ENCODE data around the gene DOK6.
"Not testable (repeated sequence)": the region's sequence is repeated elsewhere in the genome, so short reads cannot be mapped to it uniquely, and the experiment has no call there.

The DOK6 gene

GRCh38 chr18:69400253-69400975, at the start of gene DOK6:
TSS of gene DOK6 (plus strand) at chr18:69400888.
- DNase-seq: peak; percentile 95

GRCh38 chr18:69353023-69353422, 47.7 kb upstream of the DOK6 start:
- no peak for DNase-seq

- no peak for DNase-seq
Observed at GRCh38 chr18:69357590-69357989, 43.1 kb upstream of the DOK6 start.

GRCh38 chr18:69358212-69358895, 42.3 kb upstream of the DOK6 start:
- no peak for DNase-seq

- DNase-seq: not testable (repeated sequence)
Observed at GRCh38 chr18:69359768-69360167, 40.9 kb upstream of the DOK6 start.

- DNase-seq: no peak
Observed at GRCh38 chr18:69364930-69365329, 35.8 kb upstream of the DOK6 start.

- DNase-seq: no peak
Observed at GRCh38 chr18:69365658-69366057, 35.0 kb upstream of the DOK6 start.

GRCh38 chr18:69367104-69367503, 33.6 kb upstream of the DOK6 start:
- no peak for DNase-seq

- no peak for DNase-seq
Observed at GRCh38 chr18:69371729-69372128, 29.0 kb upstream of the DOK6 start.

GRCh38 chr18:69380324-69380723, 20.4 kb upstream of the DOK6 start:
- no peak for DNase-seq

- DNase-seq: no peak
Observed at GRCh38 chr18:69383186-69383585, 17.5 kb upstream of the DOK6 start.

GRCh38 chr18:69387186-69387585, 13.5 kb upstream of the DOK6 start:
- peak; percentile 78 for DNase-seq

- no peak for DNase-seq
Observed at GRCh38 chr18:69388222-69388621, 12.5 kb upstream of the DOK6 start.

- no peak for DNase-seq
Observed at GRCh38 chr18:69397096-69397495, 3.6 kb upstream of the DOK6 start.

GRCh38 chr18:69399253-69399652, 1.4 kb upstream of the DOK6 start:
- peak; percentile 81 for DNase-seq

GRCh38 chr18:69400976-69401225, 213 bp downstream of the DOK6 start:
- no peak for DNase-seq

GRCh38 chr18:69401226-69401971, 711 bp downstream of the DOK6 start:
- DNase-seq: peak; percentile 63

- DNase-seq: peak; percentile 84
Observed at GRCh38 chr18:69401972-69402532, 1.4 kb downstream of the DOK6 start.

- peak; percentile 81 for DNase-seq
Observed at GRCh38 chr18:69402533-69402989, 1.9 kb downstream of the DOK6 start.

- DNase-seq: peak; percentile 84
Observed at GRCh38 chr18:69408522-69408921, 7.8 kb downstream of the DOK6 start.

GRCh38 chr18:69411199-69411598, 10.5 kb downstream of the DOK6 start:
- no peak for DNase-seq

- DNase-seq: no peak
Observed at GRCh38 chr18:69414184-69414583, 13.5 kb downstream of the DOK6 start.

GRCh38 chr18:69432847-69433246, 32.2 kb downstream of the DOK6 start:
- no peak for DNase-seq

GRCh38 chr18:69435000-69435399, 34.3 kb downstream of the DOK6 start:
- DNase-seq: no peak

Measured in NCI-H510A treated with DMSO at 0.1 percent for 48 hours (cell line).